Measurements from ENCODE around the gene STK38L.

STK38L gene

GRCh38 chr12:27344760-27345159 lies 100.7 kb downstream of the STK38L start:
- DNase-seq (ENCODE audit: extremely low read depth, insufficient read length) = no peak
- Histone ChIP-seq H3K36me3 (ENCODE audit: control insufficient read depth, insufficient read depth, low read length) (no peaks in the 10 kb centered on the region), H3K27me3 (replicated peaks; ENCODE audit: control insufficient read depth, insufficient read depth, low read length) (no peaks in the 10 kb centered on the region), H3K4me3 (replicated peaks; ENCODE audit: low read depth, low read length) (no peak overlapping the region)
- TF ChIP-seq CTCF (IDR thresholded peaks at IDR 0.05; ENCODE audit: insufficient read depth, low read length, poor library complexity, severe bottlenecking) = no peak

DNA sequence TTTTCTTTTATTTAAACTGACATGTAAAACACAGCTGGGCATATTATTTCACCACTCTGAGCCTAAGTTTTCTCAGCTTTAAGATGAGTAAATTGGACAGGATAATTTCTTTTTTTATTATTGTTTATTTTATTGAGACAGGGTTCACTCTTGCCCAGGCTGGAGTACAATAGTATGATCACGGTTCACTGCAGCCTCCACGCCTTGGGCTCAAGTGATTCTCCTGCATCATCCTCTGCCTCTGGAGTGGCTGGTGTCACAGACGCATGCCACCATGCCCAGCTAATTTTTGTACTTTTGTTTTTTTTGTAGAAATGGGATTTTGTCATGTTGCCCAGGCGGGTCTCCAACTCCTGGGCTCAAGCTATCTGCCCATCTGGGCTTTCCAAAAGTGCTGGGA lies 101.3 kb downstream of the STK38L start:
- Histone ChIP-seq H3K27me3 (replicated peaks; ENCODE audit: control insufficient read depth, insufficient read depth, low read length) (no peaks in the 10 kb centered on the region), H3K36me3 (ENCODE audit: control insufficient read depth, insufficient read depth, low read length) (no peaks in the 10 kb centered on the region), H3K4me3 (replicated peaks; ENCODE audit: low read depth, low read length) (no peak overlapping the region)
- no peak for TF ChIP-seq CTCF (IDR thresholded peaks at IDR 0.05; ENCODE audit: insufficient read depth, low read length, poor library complexity, severe bottlenecking)
- DNase-seq (ENCODE audit: extremely low read depth, insufficient read length) = no peak

- no peak for TF ChIP-seq CTCF (IDR thresholded peaks at IDR 0.05; ENCODE audit: insufficient read depth, low read length, poor library complexity, severe bottlenecking)
- no peaks in the 10 kb centered on the region for H3K36me3 ChIP-seq (ENCODE audit: control insufficient read depth, insufficient read depth, low read length)
- DNase-seq (ENCODE audit: extremely low read depth, insufficient read length) = no peak
Measured at GRCh38 chr12:27347779-27348178, 103.7 kb downstream of the STK38L start.

DNA sequence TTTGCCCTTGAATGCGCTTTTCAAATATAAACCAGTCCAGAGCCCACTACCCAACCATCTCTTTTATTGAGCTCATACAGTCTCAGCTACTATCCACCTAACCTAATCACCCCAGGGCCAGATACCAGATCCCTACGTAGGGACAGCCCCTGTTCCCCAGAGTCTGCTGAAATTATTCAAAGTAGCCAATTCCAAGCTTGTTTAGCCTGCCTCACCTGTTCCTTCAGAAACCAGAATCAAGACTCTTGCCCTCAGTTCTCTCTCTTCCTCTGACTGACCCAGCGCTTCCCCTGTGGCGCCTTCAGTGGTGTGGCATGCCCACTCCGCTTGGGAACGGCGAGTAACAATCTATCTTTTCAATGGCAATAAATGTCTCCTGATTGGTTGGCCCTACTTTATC lies 107.4 kb downstream of the STK38L start:
- TF ChIP-seq CTCF (IDR thresholded peaks at IDR 0.05; ENCODE audit: insufficient read depth, low read length, poor library complexity, severe bottlenecking) = no peak
- H3K36me3 ChIP-seq (ENCODE audit: control insufficient read depth, insufficient read depth, low read length) = no peaks in the 10 kb centered on the region
- DNase-seq (ENCODE audit: extremely low read depth, insufficient read length) = no peak
- H3K27me3 ChIP-seq (replicated peaks; ENCODE audit: control insufficient read depth, insufficient read depth, low read length) = no peaks in the 10 kb centered on the region
- H3K4me3 ChIP-seq (replicated peaks; ENCODE audit: low read depth, low read length) = no peak overlapping the region

More at GRCh38 chr12:27347779-27348178, 103.7 kb downstream of the STK38L start:
- Histone ChIP-seq H3K27me3 (replicated peaks; ENCODE audit: control insufficient read depth, insufficient read depth, low read length) (no peaks in the 10 kb centered on the region), H3K4me3 (replicated peaks; ENCODE audit: low read depth, low read length) (no peak overlapping the region)

- DNase-seq (ENCODE audit: extremely low read depth, insufficient read length) = no peak
- no peaks in the 10 kb centered on the region for H3K27me3 ChIP-seq (replicated peaks; ENCODE audit: control insufficient read depth, insufficient read depth, low read length)
- H3K4me3 ChIP-seq (replicated peaks; ENCODE audit: low read depth, low read length) = no peak overlapping the region
- no peaks in the 10 kb centered on the region for H3K36me3 ChIP-seq (ENCODE audit: control insufficient read depth, insufficient read depth, low read length)
- no peak for TF ChIP-seq CTCF (IDR thresholded peaks at IDR 0.05; ENCODE audit: insufficient read depth, low read length, poor library complexity, severe bottlenecking)
Measured at GRCh38 chr12:27355486-27355885, 111.4 kb downstream of the STK38L start.

- Histone ChIP-seq H3K36me3 (ENCODE audit: control insufficient read depth, insufficient read depth, low read length) (no peaks in the 10 kb centered on the region), H3K27me3 (replicated peaks; ENCODE audit: control insufficient read depth, insufficient read depth, low read length) (no peaks in the 10 kb centered on the region), H3K4me3 (replicated peaks; ENCODE audit: low read depth, low read length) (no peak overlapping the region)
- no peak for TF ChIP-seq CTCF (IDR thresholded peaks at IDR 0.05; ENCODE audit: insufficient read depth, low read length, poor library complexity, severe bottlenecking)
- no peak for DNase-seq (ENCODE audit: extremely low read depth, insufficient read length)
Measured at GRCh38 chr12:27355979-27356378, 111.9 kb downstream of the STK38L start.
